GM19351 (cell line): ENCODE measurements around the gene B4GALT1.

Source experiments
- ATAC-seq: cut with Tn5 transposase; IDR thresholded peaks from one replicate; pipeline ENCODE4 v1.9.1; 2021; ENCODE audit warnings: mild to moderate bottlenecking, moderate library complexity; ENCODE audit not compliant: unreplicated experiment

B4GALT1 gene

DNA sequence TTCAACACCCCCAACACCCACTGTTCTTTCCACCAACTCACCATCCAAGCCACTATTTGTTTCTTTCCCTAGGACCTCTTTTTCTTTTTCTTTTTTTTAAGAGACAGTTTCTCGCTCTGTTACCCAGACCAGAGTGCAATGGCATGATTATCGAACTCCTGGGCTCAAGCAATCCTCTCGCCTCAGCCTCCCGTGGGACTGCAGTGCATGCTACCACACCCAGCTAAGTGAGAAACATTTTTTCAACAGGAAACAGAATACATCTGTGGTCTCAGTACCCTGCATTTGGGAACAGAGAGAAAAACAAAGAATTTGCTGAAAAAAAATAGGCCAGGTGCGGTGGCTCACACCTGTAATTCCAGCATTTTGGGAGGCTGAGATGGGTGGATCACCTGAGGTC lies 24.6 kb downstream of the B4GALT1 start:
- ATAC-seq: peak; percentile 37

DNA sequence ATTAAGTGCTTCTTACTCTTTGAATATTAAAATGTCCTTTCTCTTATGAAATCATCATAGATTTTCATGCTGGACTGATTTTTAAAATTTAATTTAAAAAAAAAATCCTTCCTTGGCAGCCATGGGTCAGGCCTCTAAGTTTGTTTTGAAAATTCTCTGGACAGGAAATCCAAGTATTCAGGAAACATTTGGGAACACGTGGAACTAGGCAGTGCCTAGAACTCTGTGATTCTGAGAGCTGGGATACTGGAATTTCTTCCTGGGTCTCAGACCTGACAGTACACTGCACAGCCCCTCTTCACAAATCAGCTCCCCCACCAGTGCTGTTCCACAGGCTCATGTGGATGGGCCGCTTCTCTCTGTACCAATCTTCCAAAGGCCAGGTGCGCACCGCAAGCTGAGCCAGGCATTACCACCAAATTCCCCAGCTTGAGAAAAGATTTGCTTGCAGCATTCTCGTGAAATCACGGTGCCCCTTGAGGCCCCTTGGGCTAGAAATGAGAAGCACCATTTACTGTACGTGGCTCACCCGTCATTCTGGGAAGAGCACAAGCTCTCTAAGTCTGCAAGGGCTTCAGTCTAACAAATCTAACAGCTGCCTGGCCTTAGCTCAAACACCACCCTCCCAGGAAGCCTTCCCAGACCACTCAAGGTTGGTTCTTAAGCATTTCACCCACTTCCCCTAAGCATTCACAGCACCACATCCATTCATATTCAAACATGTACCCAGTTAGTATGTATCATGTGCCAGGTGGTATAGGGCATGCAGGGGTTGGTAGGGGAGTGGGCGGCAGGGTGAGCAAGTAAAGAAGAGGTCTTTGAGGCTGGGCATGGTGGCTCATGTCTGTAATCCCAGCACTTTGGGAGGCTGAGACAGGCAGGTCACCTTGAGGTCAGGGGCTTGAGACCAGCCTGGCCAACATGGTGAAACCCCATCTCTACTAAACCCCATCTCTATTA lies 26.5 kb downstream of the B4GALT1 start:
- ATAC-seq: no peak

GRCh38 chr9:33139421-33140228 lies 27.5 kb downstream of the B4GALT1 start:
- no peak for ATAC-seq

DNA sequence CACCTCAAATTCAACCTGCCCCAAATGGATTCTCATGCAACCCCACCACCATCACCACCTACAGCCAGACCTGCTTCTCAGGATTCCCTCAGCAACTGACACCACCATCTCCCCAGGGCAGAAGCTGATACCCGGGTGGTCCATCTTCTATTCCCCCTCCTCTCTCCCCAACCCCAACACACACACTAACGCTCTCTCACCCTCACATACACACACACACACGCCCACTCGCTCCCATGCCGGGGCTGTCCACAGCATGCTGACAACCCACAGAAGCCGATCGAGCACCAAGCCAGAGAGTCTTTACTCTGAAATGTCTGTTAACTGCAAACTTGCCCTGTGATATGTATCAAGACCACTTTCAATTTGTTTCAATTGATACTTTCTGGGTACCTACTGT lies 28.4 kb downstream of the B4GALT1 start:
- ATAC-seq: no peak

- peak; percentile 25 for ATAC-seq
These were observed 29.3 kb downstream of the B4GALT1 start for GRCh38 chr9:33137781-33138264.

DNA sequence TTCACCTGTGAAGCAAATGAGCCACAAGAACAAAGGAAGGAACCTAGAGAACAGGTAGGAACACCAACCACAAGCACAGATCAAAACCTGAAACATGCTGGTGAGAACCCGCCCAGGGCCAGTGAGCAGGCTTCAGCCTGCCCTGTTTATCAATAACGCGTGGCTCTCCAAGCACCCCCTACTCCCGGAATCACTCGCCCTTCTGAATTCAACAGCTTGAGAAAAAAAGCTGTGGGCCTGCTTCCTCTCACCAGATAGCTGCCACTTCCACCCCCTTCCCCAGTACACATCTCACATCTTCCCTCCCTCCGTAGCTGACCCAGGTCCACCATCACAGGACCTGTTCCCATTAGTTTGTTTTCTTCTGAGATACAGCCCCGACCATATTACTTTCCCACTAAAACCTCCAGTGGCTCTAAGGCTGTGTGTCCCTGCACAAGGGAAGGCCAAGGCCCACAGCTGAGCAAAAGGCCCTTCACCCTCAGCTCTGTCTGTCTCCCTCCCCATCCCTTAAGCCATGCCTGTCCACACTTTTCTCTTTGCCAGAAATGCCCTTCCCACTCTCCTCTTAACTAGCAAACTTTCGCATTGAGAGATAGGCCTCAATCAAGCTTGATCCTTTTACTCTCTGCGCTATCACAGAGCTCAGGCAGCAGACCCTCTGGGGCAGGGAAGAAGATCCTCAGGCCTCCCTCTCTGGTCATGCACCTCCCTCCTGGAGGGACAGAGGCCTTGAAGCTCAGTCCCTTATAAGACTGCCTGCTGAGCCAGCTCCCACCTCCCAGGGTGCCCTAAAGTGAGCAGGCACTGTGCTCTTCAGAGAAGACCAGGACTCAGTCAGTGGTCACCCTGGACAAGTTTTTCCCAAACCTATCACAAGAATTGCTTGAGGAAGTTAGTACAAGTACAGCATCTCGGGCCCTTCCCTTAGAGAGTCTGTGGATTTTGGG lies 30.1 kb downstream of the B4GALT1 start:
- ATAC-seq: peak; percentile 28

DNA sequence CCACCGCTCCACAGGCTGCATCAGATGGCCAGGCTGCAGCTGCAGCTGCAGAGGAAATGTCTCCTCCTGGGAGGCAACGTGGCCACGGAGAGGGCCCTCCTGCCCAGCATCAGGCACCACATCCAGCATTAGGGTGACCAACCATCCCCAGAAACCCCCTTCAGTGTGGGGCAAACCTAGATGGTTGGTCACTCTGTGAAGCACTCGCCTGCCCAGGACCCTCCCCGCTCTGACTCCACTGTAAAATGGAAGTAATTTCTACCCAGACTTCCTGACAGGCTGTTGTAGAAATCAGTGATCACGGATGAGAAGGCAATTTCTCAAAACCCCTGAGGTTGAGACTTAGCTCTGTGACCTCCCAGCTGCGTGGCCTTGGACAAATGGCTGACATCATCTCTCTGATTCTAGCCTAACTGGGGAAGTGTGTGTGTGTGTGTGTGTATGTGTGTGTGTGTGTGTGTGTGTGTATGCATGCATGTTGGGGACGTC lies 31.6 kb downstream of the B4GALT1 start:
- no peak for ATAC-seq

DNA sequence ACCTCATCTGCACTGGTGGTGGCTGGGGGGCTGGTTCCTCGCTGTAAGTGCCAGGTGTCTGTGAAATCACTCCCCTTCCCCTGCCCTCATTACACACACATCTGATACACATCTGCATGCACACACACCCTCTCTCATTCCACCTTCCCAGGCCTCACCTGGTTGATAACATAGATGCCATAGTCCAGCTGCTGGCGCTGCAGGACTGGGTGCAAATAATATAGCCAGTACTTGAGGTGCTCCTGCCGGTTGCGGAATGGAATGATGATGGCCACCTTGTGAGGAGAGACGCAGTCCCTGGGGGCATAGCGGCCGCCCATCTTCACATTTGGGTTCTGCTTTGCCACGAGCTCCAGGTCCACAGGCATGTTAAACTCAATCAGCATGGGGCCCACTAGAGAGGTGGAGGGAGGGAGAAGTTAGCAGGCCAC lies 32.1 kb downstream of the B4GALT1 start:
- ATAC-seq: no peak

DNA sequence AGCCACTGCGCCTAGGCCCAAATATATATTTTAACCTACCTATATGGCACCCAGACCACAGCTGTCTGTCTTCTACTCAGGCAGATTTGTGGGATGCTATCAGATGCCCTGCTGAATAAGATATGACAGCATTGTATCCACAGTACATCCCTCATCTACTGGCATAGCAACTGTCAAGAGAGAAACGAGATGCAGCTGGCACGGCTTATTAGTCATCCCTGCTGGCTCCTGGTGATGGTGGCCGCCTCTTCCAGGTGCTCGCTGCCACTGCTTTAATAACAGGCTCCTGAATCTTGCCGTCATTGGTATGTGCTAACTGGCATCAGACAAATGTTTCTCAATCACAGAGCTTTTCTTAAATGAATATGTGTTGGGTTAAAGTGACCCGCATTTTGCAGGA lies 34.0 kb downstream of the B4GALT1 start:
- no peak for ATAC-seq

- ATAC-seq: no peak
These were observed 35.1 kb downstream of the B4GALT1 start for GRCh38 chr9:33131790-33132772.

GRCh38 chr9:33130961-33131789 lies 36.0 kb downstream of the B4GALT1 start:
- no peak for ATAC-seq

DNA sequence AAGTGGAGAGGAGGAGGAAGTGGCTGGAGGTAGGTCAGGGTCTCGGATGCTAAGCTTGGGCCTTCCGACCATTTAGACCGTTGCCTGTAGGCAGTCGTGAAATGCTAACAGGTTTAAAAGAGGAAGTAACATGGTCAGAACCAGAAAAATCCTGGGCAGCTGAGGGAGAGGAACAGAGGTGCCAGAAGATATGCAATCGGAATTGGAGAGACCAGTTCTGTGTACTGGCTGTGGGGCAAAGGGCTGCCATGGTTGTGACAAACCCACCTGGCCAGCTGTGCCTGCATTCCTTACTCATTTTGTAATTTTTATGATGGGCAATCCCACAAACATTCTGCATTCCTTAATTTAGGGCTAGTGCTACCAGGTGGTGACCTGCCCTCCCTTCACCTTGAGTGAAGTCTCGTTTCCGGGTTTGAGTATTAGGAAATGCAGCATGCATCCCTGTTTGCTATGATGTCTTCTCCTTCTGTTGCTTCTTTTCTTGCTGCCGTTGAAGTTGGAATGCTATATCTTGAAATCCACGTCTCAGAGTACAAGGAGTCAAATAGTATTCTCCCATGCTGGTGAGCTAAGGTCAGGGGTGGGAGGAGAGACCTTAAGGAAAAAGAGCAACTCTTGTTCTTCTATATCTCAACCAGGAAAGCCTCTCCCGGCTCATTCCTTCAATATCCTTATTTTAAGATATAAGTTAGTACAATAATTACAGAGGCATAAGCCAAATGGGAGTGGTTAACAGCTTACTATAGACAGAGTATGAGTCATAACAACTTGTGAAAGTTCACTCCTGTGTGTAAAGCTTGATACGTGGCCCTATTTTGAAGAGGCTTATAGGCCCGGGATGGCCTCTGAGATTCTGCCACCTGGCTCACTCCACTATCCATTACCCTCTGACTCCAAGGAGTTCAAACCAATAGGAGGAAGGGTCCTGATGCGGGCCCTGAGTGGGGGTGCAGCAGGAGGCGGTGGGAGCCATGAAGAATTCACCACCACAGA lies 37.0 kb downstream of the B4GALT1 start:
- peak; percentile 81 for ATAC-seq

- ATAC-seq: no peak
These were observed 37.8 kb downstream of the B4GALT1 start for GRCh38 chr9:33129251-33129885.

DNA sequence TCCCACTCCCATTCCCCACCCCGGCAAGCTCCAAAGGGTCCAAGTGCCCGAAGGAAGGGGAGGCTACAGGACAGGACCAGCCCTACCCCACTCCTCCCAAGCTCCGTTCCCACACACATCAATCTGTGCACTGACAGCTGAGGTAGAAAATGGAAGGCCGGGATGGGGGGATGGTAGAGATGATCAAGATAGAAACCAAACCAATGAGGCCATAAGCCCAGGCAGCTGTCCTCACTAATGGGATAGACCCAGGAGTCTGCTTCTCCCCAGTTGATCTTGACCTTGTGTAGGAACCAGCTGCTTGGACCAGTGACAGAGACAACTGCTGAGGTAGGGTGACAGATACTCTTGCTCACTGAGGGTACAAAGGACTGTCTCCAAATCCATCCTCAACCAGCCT lies 38.6 kb downstream of the B4GALT1 start:
- no peak for ATAC-seq

DNA sequence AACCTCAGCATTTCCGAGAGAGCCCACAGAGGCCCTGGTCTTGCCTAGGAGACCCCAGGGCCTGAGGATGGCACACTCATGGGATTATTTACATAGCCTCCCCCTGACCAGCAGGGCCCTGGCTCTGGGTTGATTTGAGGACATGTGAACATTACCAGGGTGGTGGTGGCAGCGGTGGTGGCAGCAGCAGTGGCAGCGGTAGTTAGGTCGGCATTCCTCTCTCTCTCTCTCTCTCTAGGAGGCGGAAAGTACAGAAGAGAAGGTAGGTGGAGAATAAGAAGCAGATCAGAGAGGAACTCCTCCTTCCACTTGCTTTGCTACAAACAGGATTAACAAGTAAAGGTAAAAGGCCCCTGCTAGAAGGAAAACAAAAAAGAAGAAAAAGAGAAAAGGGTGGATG lies 39.3 kb downstream of the B4GALT1 start:
- no peak for ATAC-seq
